Left lung (tissue), 10 donors: ENCODE data around the gene KCNH2. TPM values are rescaled to one million over a fixed set of nuclear protein-coding genes. Genes with fewer than 3 reads are reported as not detected.

ENCODE experiments used
- ATAC-seq: fragments of 200-7000 bp; cut with Tn5 transposase; one replicate; pipeline ENCODE4 v1.9.1; 2020; ENCODE audit warnings: moderate library complexity
- DNase-seq, 4 donors: peaks; one replicate each; pipeline ENCODE4 v3.0.0-alpha.2; 2013 to 2020
- H3K27ac ChIP-seq, 2 donors: fragments of 200-600 bp; sonication (generic) in 1 of 2; one replicate each; pipeline versions ENCODE4 v1.5.0 to v1.8.0; 2020 to 2021
- H3K27me3 ChIP-seq, 2 donors: fragments of 200-600 bp; sonication (generic) in 1 of 2; one replicate each; pipeline versions ENCODE4 v1.5.0 to v1.8.0; 2020 to 2021
- H3K36me3 ChIP-seq, 2 donors: fragments of 200-600 bp; sonication (generic) in 1 of 2; one replicate each; pipeline versions ENCODE4 v1.5.0 to v1.8.0; 2020 to 2021
- H3K4me1 ChIP-seq, 2 donors: fragments of 200-600 bp; one replicate each; pipeline ENCODE4 v1.8.0; 2021
- H3K4me3 ChIP-seq, 2 donors: fragments of 200-600 bp; sonication (generic) in 1 of 2; one replicate each; pipeline versions ENCODE4 v1.5.0 to v1.8.0; 2020 to 2021; ENCODE audit warnings: mild to moderate bottlenecking in 1 of 2
- H3K9me3 ChIP-seq, 2 donors: fragments of 200-600 bp; sonication (generic) in 1 of 2; one replicate each; pipeline versions ENCODE4 v1.5.0 to v1.8.0; 2020 to 2021
- intact Hi-C, 2 donors: fragments of 100-400 bp; cut with DNase I; formaldehyde crosslinking; loops; one replicate each; pipeline versions ENCODE4 v1.11.2 to v1.14.2; 2022
- polyA plus RNA-seq, 6 donors: library from polyadenylated mRNA; unstranded; fragments of 120-200 nt; gene quantifications; one replicate each; pipeline ENCODE4 v1.2.1, GENCODE V29; 2013; ENCODE audit not compliant: insufficient read length in 6 of 6
- total RNA-seq, 2 donors: library from RNA; stranded (reverse); fragmentation: NEBNext Ultra II Directional; extraction: Animal tissue kit (Norgen Biotek cat#: 25700); gene quantifications; one replicate each; pipeline ENCODE4 v1.2.1, GENCODE V29; 2021
- TF ChIP-seq, protein P1 (sequence below), 2 donors: fragments of 200-600 bp; sonication (generic) in 1 of 2; IDR thresholded peaks; one replicate each; pipeline versions ENCODE4 v1.5.0 to v1.8.0; 2021; ENCODE audit warnings: antibody characterized with exemption in 2 of 2
- donor health status: DM: no; HTN: yes; CAD: no.
- donor health status: DM: no; HTN: no; CAD: no.

KCNH2 gene
- total and polyA plus RNA-seq, 8 donors, result 0.82 to 5.3 (median 4.2) TPM

DNA sequence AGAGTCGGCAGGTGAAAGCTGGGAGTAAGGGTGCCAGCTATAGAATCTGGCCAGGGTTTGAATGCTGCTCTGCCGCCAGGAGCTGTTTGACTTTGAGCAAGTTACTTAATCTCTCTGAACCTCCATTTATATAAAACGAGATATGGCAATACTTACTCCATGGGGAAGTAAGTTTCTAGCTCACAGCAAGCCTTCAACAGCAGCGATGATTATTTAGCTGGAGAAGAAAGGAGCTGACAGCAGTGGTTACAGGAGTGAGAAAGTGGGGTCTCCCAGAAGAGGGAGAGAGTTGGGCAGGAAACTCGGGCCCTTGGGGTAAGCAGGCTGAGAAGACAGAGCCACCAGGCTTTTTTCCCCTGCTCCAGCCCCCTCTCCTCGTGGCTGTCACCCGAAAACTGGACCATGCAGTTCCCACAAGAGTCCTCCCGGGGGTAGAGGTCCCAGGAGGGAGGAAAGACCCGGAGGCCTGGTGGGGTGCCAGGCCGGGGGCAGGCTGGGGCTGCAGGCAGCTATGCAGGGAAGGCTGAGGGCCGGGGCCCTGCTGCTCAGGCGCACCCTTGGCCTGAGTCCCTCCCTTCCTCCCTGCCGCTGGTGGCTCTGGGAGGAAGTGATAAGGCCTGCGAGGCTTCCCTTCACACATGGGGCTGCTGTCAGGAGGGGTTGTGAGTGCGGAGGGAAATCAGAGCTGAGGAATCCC is 16.2 kb upstream of the KCNH2 start:
- Histone ChIP-seq H3K27ac (peak overlapping the region; percentile 39 to 59), H3K4me3 (peak overlapping the region in 1 of 2 donors; percentile 34), H3K9me3 (peaks cover 0 to 12% of the 10 kb centered on the region in 2 donors), H3K4me1 (peaks cover 0 to 28% of the 10 kb centered on the region in 2 donors), H3K27me3 (peaks cover 0 to 14% of the 10 kb centered on the region in 2 donors), H3K36me3 (no peaks in the 10 kb centered on the region)
- ATAC-seq (peak; percentile 68), DNase-seq (peak in 3 of 4 donors; percentile 80 to 91 (median 80))
- TF ChIP-seq, protein P1, sequence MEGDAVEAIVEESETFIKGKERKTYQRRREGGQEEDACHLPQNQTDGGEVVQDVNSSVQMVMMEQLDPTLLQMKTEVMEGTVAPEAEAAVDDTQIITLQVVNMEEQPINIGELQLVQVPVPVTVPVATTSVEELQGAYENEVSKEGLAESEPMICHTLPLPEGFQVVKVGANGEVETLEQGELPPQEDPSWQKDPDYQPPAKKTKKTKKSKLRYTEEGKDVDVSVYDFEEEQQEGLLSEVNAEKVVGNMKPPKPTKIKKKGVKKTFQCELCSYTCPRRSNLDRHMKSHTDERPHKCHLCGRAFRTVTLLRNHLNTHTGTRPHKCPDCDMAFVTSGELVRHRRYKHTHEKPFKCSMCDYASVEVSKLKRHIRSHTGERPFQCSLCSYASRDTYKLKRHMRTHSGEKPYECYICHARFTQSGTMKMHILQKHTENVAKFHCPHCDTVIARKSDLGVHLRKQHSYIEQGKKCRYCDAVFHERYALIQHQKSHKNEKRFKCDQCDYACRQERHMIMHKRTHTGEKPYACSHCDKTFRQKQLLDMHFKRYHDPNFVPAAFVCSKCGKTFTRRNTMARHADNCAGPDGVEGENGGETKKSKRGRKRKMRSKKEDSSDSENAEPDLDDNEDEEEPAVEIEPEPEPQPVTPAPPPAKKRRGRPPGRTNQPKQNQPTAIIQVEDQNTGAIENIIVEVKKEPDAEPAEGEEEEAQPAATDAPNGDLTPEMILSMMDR (IDR thresholded peaks at IDR 0.05), result no peak
- intact Hi-C loops, result no loop called here

DNA sequence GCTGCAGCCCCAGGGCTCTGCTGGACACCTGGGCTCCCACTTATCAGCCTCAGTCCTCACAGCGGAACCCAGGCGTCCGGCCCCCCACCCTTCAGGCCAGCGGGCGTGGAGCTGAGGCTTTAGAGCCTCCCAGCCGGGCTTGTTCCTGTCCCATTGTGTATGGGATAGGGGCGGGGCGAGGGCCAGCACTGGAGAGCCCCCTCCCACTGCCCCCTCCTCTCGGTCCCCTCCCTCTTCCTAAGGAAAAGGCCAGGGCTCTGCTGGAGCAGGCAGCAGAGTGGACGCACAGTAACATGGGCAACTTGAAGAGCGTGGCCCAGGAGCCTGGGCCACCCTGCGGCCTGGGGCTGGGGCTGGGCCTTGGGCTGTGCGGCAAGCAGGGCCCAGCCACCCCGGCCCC is 15.4 kb upstream of the KCNH2 start:
- no peak for DNase-seq
- H3K9me3 ChIP-seq, result peaks cover 0 to 12% of the 10 kb centered on the region in 2 donors
- no peaks in the 10 kb centered on the region for H3K36me3 ChIP-seq
- H3K4me1 ChIP-seq, result peaks cover under 1 to 36% of the 10 kb centered on the region in 2 donors
- peak; percentile 36 for ATAC-seq
- intact Hi-C loops, result no loop called here
- peaks cover 0 to 17% of the 10 kb centered on the region in 2 donors for H3K27me3 ChIP-seq
- H3K27ac ChIP-seq, result peak overlapping the region in 1 of 2 donors; percentile 39
- H3K4me3 ChIP-seq, result peak overlapping the region in 1 of 2 donors; percentile 34
- TF ChIP-seq, protein P1 (IDR thresholded peaks at IDR 0.05), result no peak

DNA sequence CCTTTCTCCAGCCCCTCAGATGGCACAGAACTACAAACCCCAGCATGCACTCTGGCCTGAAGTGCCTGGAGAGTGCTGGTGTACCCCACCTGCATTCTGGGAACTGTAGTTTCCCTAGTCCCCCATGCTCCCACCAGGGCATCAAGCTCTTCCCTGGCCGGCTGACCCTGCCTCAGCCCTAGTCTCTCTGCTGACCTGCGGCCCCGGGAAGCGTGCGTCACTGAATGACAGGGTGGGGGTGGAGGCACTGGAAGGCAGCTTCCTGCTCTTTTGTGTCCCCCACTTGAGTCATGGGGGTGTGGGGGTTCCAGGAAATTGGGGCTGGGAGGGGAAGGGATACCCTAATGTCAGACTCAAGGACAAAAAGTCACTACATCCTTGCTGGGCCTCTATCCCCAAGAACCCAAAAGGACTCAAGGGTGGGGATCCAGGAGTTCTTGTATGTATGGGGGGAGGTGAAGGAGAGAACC is 14.7 kb upstream of the KCNH2 start:
- H3K27ac ChIP-seq, result peak overlapping the region in 1 of 2 donors; percentile 39
- H3K4me3 ChIP-seq, result no peak overlapping the region
- ATAC-seq (peak; percentile 43), DNase-seq (peak in 1 of 4 donors; percentile 61)
- intact Hi-C loops, result no loop called here
- H3K4me1 ChIP-seq, result peaks cover 3 to 42% of the 10 kb centered on the region in 2 donors
- H3K9me3 ChIP-seq, result peaks cover 0 to 12% of the 10 kb centered on the region in 2 donors
- no peaks in the 10 kb centered on the region for H3K36me3 ChIP-seq
- TF ChIP-seq, protein P1 (IDR thresholded peaks at IDR 0.05), result no peak
- H3K27me3 ChIP-seq, result peaks cover 0 to 24% of the 10 kb centered on the region in 2 donors

DNA sequence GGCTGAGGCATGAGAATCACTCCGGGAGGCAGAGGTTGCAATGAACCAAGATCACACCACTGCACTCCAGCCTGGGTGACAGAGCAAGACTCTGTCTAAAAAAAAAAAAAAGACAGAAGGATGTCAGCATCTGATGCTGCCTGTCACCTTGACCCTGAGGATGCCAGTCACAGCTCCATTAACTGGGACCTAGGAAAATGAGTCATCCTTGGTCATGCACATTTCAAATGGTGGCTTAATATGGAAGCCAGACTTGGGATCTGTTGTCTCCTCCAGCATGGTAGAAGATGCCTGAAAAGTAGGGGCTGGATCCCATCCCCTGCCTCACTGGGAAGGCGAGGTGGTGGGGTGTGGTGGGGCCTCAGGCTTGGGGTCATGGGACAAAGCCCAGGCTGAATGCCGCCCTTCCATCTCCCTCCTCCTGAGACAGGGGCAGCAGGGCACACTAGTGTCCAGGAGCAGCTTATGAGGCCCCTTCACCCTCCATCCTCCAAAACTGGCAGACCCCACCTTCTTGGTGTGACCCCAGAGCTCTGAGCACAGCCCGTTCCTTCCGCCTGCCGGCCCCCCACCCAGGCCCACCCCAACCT is 14.0 kb upstream of the KCNH2 start:
- Histone ChIP-seq H3K27ac (no peak overlapping the region), H3K9me3 (peaks cover 0 to 12% of the 10 kb centered on the region in 2 donors), H3K27me3 (peaks cover 0 to 25% of the 10 kb centered on the region in 2 donors), H3K4me1 (peaks cover 3 to 43% of the 10 kb centered on the region in 2 donors), H3K4me3 (no peak overlapping the region), H3K36me3 (no peaks in the 10 kb centered on the region)
- DNase-seq (peak in 1 of 4 donors; percentile 31), ATAC-seq (no peak)
- intact Hi-C loops, result no loop called here
- TF ChIP-seq, protein P1 (IDR thresholded peaks at IDR 0.05), result no peak
